ENCODE data around the gene CAPN10.

CAPN10 gene

GRCh38 chr2:240590681-240591111 lies 4.2 kb downstream of the CAPN10 start:
- no peak for DNase-seq

GRCh38 chr2:240591226-240591625 lies 4.7 kb downstream of the CAPN10 start:
- no peak for DNase-seq

GRCh38 chr2:240591784-240592183 lies 5.2 kb downstream of the CAPN10 start:
- DNase-seq: no peak

GRCh38 chr2:240593026-240593702 lies 6.6 kb downstream of the CAPN10 start:
- DNase-seq: no peak

GRCh38 chr2:240593703-240594451 lies 7.3 kb downstream of the CAPN10 start:
- DNase-seq: no peak

- no peak for DNase-seq
These were observed 8.2 kb downstream of the CAPN10 start for GRCh38 chr2:240594511-240595380.

- DNase-seq: peak; percentile 48
These were observed 9.0 kb downstream of the CAPN10 start for GRCh38 chr2:240595381-240596079.

- DNase-seq: no peak
These were observed 9.5 kb downstream of the CAPN10 start for GRCh38 chr2:240596080-240596460.

- DNase-seq: no peak
These were observed 10.0 kb downstream of the CAPN10 start for GRCh38 chr2:240596491-240596931.

GRCh38 chr2:240597054-240597418 lies 10.5 kb downstream of the CAPN10 start:
- no peak for DNase-seq

- DNase-seq: no peak
These were observed 11.1 kb downstream of the CAPN10 start for GRCh38 chr2:240597419-240598181.

- no peak for DNase-seq
These were observed 11.9 kb downstream of the CAPN10 start for GRCh38 chr2:240598311-240598911.

- no peak for DNase-seq
These were observed 12.6 kb downstream of the CAPN10 start for GRCh38 chr2:240599141-240599583.

GRCh38 chr2:240600451-240600961 lies 14.0 kb downstream of the CAPN10 start:
- DNase-seq: no peak

GRCh38 chr2:240601061-240601830 lies 14.7 kb downstream of the CAPN10 start:
- DNase-seq: no peak

- no peak for DNase-seq
These were observed 15.3 kb downstream of the CAPN10 start for GRCh38 chr2:240601831-240602160.

- DNase-seq: no peak
These were observed 15.9 kb downstream of the CAPN10 start for GRCh38 chr2:240602266-240603050.

- DNase-seq: no peak
These were observed 16.7 kb downstream of the CAPN10 start for GRCh38 chr2:240603081-240603835.

- no peak for DNase-seq
These were observed 17.3 kb downstream of the CAPN10 start for GRCh38 chr2:240603846-240604245.

Measured in activated CD4-positive, alpha-beta T cell treated with anti-CD3 and anti-CD28 coated beads, Interleukin-2, amount 50 U/mL, for 16 hours (primary cell).